Hepatocyte (in vitro differentiated cells): ENCODE measurements around the gene NHEJ1. TPM values are rescaled to one million over a fixed set of nuclear protein-coding genes. Genes with fewer than 3 reads are reported as not detected.

Experiments
- DNase-seq: peaks from one replicate; pipeline ENCODE4 v3.0.0-alpha.2; 2016; ENCODE audit warnings: low spot score
- H2AFZ ChIP-seq: fragments of 200-600 bp; sonication (generic); 2 replicates; pipeline ENCODE4 v1.6.0; 2016; ENCODE audit warnings: antibody characterized with exemption, mild to moderate bottlenecking
- H3K27ac ChIP-seq: fragments of 200-600 bp; sonication (generic); 2 replicates; pipeline ENCODE4 v1.5.1; 2016; ENCODE audit warnings: mild to moderate bottlenecking
- H3K27me3 ChIP-seq: fragments of 200-600 bp; sonication (generic); 2 replicates; pipeline ENCODE4 v1.6.1; 2016
- H3K36me3 ChIP-seq: fragments of 200-600 bp; sonication (generic); replicated peaks from 2 replicates; pipeline ENCODE4 v1.5.1; 2016; ENCODE audit warnings: low read depth; ENCODE audit not compliant: insufficient read depth
- H3K4me1 ChIP-seq: fragments of 200-600 bp; sonication (generic); 2 replicates; pipeline ENCODE4 v1.5.1; 2016; ENCODE audit warnings: mild to moderate bottlenecking, moderate library complexity; ENCODE audit not compliant: insufficient read depth
- H3K4me2 ChIP-seq: fragments of 200-600 bp; sonication (generic); 2 replicates; pipeline ENCODE4 v1.6.0; 2016
- H3K4me3 ChIP-seq: fragments of 200-600 bp; sonication (generic); 2 replicates; pipeline ENCODE4 v1.5.1; 2016; ENCODE audit warnings: mild to moderate bottlenecking
- H3K79me2 ChIP-seq: fragments of 200-600 bp; sonication (generic); 2 replicates; pipeline ENCODE4 v1.6.0; 2017; ENCODE audit warnings: mild to moderate bottlenecking
- H3K9me2 ChIP-seq: fragments of 200-600 bp; sonication (generic); replicated peaks from 2 replicates; pipeline ENCODE4 v1.6.0; 2017; ENCODE audit warnings: mild to moderate bottlenecking; ENCODE audit not compliant: insufficient read depth
- H3K9me3 ChIP-seq: fragments of 200-600 bp; sonication (generic); 2 replicates; pipeline ENCODE4 v1.5.1; 2016; ENCODE audit warnings: low read depth, mild to moderate bottlenecking
- H4K20me1 ChIP-seq: fragments of 200-600 bp; sonication (generic); 2 replicates; pipeline ENCODE4 v1.6.0; 2016; ENCODE audit warnings: mild to moderate bottlenecking; ENCODE audit not compliant: insufficient read depth, poor library complexity, severe bottlenecking
- EZH2 ChIP-seq: fragments of 200-600 bp; sonication (generic); IDR thresholded peaks from 2 replicates; pipeline ENCODE4 v1.6.1; 2016; ENCODE audit warnings: antibody characterized with exemption, mild to moderate bottlenecking, borderline replicate concordance
- EZH2phosphoT487 ChIP-seq: fragments of 200-600 bp; sonication (generic); IDR thresholded peaks from one replicate; pipeline ENCODE4 v1.6.1; 2018; ENCODE audit warnings: antibody characterized with exemption, mild to moderate bottlenecking, low read depth, moderate library complexity; ENCODE audit not compliant: unreplicated experiment, severe bottlenecking
- WGBS: methylation state at CpG from one replicate; pipeline ENCODE4 v1.1.6; 2016; ENCODE audit warnings: low lambda C conversion rate; ENCODE audit errors: missing lambda C conversion rate; 5-methylcytosine and 5-hydroxymethylcytosine counted together
- polyA plus RNA-seq: library from polyadenylated mRNA; unstranded; fragments of >200 nt; fragmentation: Nextera tagmentation; extraction: Ambion mirVana; gene quantifications from 2 replicates; pipeline ENCODE4 v1.2.1, GENCODE V29; 2016
- total RNA-seq: library from RNA; depleted of rRNA; stranded (reverse); fragments of >200 nt; gene quantifications from 2 replicates; pipeline ENCODE4 v1.2.3, GENCODE V29; 2014
- TF ChIP-seq, protein P1 (sequence below): fragments of 200-600 bp; sonication (generic); IDR thresholded peaks from 2 replicates; pipeline ENCODE4 v1.5.1; 2016; ENCODE audit warnings: antibody characterized with exemption, mild to moderate bottlenecking; ENCODE audit not compliant: poor library complexity

Gene NHEJ1
- total and polyA plus RNA-seq, 2 experiments from 2014 or later, result 18.1 to 28.2 TPM

DNA sequence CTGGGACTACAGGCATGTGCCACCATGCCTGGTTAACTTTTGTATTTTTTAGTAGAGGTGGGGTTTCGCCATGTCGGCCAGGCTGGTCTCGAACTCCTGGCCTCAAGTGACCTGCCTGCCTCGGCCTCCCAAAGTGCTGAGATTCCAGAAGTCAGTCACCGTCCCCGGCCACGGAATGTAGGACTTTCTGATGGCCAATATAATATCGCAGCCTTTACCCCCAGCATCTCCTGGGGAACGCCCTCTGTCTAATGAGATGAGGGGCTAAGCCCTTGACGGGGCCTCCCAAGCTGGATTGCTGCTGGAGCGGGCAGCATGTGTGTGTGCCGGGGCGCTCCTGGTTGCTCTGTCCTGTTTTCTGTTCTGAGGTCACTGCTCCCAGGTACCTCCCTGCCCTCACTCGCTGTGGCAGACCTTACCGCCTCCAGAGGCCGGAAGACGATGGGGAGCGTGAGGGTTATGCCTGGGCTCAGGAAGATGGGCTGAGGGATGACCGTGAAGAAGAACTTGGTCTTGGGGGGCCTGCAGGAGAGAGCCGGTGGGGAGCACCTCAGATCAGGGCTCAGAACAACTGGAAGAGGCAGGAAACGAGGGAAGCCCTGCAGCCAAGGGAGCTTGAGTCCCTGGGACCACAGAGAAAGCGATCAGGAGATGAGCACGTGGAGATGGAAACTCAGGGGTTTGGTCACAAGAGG, 128.4 kb downstream of the NHEJ1 start:
- Histone ChIP-seq H3K36me3 (no peaks in the 10 kb centered on the region), H3K9me2 (no peaks in the 10 kb centered on the region), H3K27ac (no peak overlapping the region), H3K4me1 (no peaks in the 10 kb centered on the region), H3K4me3 (no peak overlapping the region), H3K27me3 (peaks cover 14% of the 10 kb centered on the region), H3K79me2 (no peaks in the 10 kb centered on the region), H3K4me2 (no peak overlapping the region), H4K20me1 (no peaks in the 10 kb centered on the region), H3K9me3 (no peaks in the 10 kb centered on the region), H2AFZ (no peak overlapping the region)
- TF ChIP-seq EZH2phosphoT487 (no peak), EZH2 (no peak)
- TF ChIP-seq, protein P1, sequence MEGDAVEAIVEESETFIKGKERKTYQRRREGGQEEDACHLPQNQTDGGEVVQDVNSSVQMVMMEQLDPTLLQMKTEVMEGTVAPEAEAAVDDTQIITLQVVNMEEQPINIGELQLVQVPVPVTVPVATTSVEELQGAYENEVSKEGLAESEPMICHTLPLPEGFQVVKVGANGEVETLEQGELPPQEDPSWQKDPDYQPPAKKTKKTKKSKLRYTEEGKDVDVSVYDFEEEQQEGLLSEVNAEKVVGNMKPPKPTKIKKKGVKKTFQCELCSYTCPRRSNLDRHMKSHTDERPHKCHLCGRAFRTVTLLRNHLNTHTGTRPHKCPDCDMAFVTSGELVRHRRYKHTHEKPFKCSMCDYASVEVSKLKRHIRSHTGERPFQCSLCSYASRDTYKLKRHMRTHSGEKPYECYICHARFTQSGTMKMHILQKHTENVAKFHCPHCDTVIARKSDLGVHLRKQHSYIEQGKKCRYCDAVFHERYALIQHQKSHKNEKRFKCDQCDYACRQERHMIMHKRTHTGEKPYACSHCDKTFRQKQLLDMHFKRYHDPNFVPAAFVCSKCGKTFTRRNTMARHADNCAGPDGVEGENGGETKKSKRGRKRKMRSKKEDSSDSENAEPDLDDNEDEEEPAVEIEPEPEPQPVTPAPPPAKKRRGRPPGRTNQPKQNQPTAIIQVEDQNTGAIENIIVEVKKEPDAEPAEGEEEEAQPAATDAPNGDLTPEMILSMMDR, result no peak
- WGBS, result 86% methylated on average over 23 of the region's 23 CpGs
- DNase-seq, result no peak

DNA sequence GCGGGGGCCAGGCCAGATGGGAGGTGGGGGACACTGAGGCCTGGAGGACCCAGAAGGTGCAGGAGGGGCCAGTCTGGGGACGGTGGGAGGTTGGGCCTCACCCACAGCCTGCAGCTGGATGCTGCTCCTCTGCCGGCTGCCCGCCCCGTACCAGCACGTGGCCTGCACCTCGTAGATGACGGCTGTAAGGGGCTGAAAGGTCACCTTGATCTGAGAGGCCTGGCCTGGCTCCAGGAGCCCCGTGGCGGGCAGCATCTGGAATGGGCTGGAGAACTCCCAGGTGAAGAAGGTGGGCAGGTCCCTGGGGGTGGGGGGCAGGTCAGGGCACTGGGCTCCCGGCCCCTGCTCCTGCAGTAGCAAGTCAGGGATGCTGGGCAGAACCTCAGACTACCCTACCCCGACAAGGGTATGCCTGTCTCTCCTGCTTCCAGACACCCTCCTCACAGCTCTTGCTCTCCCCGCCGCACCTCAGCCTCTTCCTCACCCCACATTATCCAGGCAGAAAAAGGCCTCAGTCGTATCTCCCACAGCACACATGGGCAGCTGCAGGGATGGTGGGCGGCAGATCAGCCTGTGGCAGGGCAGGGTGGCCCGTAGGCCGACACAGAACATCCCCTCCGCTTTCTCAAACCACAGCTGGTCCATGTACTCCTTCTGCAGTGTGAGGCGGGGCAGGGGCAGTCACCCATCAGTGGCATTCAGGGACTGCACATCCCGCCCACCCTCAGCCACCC, 129.4 kb downstream of the NHEJ1 start:
- Histone ChIP-seq H3K27me3 (peaks cover 14% of the 10 kb centered on the region), H3K4me1 (no peaks in the 10 kb centered on the region), H3K4me2 (no peak overlapping the region), H4K20me1 (no peaks in the 10 kb centered on the region), H3K79me2 (no peaks in the 10 kb centered on the region), H2AFZ (no peak overlapping the region), H3K9me2 (no peaks in the 10 kb centered on the region), H3K36me3 (no peaks in the 10 kb centered on the region), H3K27ac (no peak overlapping the region), H3K9me3 (no peaks in the 10 kb centered on the region), H3K4me3 (no peak overlapping the region)
- DNase-seq, result no peak
- WGBS, result 84% methylated on average over 18 of the region's 21 CpGs
- TF ChIP-seq EZH2phosphoT487 (no peak), EZH2 (no peak)
- TF ChIP-seq, protein P1, result no peak

DNA sequence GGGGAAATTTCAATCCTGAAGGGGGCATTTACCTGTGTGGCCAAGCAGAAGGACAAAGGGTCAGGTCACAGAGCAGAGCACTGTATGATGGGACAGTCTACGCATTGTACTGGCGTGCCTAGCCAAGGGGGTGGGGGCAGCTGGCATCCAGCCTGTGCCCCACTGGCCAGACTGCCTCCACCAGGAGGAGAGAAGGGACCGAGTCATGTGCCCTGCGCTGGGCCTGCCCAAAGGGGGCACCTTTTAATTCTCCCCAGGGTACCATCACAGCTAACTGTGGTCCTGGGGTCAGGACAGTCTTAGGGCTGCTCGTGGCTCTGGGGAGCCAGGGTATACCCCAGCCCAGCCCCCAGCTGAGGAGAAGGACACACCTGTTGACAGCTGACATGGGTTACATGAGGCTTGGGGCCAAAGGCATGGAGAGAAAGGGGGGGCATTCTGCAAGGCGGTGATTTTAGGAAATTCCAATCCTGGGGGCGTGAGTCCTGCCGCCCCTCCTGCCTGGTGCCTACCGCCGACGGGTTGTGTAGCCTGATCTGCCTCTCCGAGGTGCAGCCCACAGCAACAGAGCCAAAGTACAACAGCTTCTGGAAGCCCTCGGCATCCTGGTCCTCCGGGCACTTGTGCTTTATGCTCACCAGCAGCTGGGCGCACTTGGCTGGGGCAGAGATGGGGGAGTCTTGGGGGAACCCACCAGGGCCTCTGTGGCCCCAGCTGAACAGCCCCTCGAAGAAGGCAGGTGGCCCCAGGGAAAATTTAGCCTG, 130.3 kb downstream of the NHEJ1 start:
- 81% methylated on average over 15 of the region's 16 CpGs for WGBS

More for the DNA sequence above, 130.3 kb downstream of the NHEJ1 start:
- Histone ChIP-seq H2AFZ (no peak overlapping the region), H3K27me3 (peaks cover 14% of the 10 kb centered on the region), H3K79me2 (no peaks in the 10 kb centered on the region), H3K9me2 (no peaks in the 10 kb centered on the region), H3K4me1 (no peaks in the 10 kb centered on the region), H3K4me3 (no peak overlapping the region), H3K27ac (no peak overlapping the region), H3K36me3 (no peaks in the 10 kb centered on the region), H3K4me2 (no peak overlapping the region), H3K9me3 (no peaks in the 10 kb centered on the region), H4K20me1 (no peaks in the 10 kb centered on the region)
- TF ChIP-seq, protein P1, result no peak
- TF ChIP-seq EZH2 (no peak), EZH2phosphoT487 (no peak)
- no peak for DNase-seq
